Stomach (tissue), 4 donors: Measurements from ENCODE around the gene MANBA.
"Not testable (repeated sequence)": the region's sequence is repeated elsewhere in the genome, so short reads cannot be mapped to it uniquely, and the experiment has no call there.

ENCODE experiments used
- POLR2A ChIP-seq, 4 donors: fragments of 450-650 bp; IDR thresholded peaks; one replicate each; pipeline ENCODE4 v1.6.1; 2016; ENCODE audit warnings: antibody characterized with exemption in 4 of 4, control low read depth in 2 of 4, mild to moderate bottlenecking in 1 of 4, moderate library complexity in 1 of 4
- POLR2AphosphoS5 ChIP-seq, 3 donors: sonication (generic); formaldehyde crosslinking; IDR thresholded peaks; one replicate each; pipeline ENCODE4 v1.6.1; 2016; ENCODE audit warnings: antibody characterized with exemption in 3 of 3
- TF ChIP-seq, protein P1 (sequence below), 7 experiments: fragments of 450-650 bp in 4 of 7; fragments of 200-600 bp in 3 of 7; sonication (generic) in 3 of 7; IDR thresholded peaks; one replicate each; pipeline ENCODE4 v1.5.1; 2016 to 2019; ENCODE audit warnings: antibody characterized with exemption in 7 of 7, control low read depth in 2 of 7, mild to moderate bottlenecking in 1 of 7

DNA sequence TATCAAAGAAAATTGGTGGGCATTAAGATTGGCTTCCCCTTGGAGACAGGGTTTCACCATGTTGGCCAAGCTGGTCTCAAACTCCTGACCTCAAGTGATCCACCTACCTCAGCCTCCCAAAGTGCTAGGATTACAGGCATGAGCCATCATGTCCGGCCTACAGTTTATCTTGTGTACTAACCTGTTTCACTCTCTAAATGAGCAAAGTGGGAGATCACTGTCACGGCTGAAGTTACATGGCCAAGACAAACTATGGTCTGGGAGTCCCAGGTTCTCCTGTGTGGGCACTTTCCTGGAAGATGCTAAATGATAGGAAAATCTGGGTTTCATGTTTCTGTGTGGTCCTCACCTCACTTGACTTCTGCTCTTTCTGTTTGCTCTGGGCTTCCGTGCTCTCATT lies 33.8 kb downstream of the MANBA start:
- TF ChIP-seq, protein P1, sequence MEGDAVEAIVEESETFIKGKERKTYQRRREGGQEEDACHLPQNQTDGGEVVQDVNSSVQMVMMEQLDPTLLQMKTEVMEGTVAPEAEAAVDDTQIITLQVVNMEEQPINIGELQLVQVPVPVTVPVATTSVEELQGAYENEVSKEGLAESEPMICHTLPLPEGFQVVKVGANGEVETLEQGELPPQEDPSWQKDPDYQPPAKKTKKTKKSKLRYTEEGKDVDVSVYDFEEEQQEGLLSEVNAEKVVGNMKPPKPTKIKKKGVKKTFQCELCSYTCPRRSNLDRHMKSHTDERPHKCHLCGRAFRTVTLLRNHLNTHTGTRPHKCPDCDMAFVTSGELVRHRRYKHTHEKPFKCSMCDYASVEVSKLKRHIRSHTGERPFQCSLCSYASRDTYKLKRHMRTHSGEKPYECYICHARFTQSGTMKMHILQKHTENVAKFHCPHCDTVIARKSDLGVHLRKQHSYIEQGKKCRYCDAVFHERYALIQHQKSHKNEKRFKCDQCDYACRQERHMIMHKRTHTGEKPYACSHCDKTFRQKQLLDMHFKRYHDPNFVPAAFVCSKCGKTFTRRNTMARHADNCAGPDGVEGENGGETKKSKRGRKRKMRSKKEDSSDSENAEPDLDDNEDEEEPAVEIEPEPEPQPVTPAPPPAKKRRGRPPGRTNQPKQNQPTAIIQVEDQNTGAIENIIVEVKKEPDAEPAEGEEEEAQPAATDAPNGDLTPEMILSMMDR (IDR thresholded peaks at IDR 0.05) = not testable (repeated sequence)
- not testable (repeated sequence) for TF ChIP-seq POLR2AphosphoS5, POLR2A (IDR thresholded peaks at IDR 0.05)
